Right lobe of liver (tissue), 4 donors: ENCODE results near the gene BCL6.

Experiments
- CTCF ChIP-seq, 4 donors: fragments of 200-600 bp in 3 of 4; fragments of 450-650 bp in 1 of 4; IDR thresholded peaks; one replicate each; pipeline versions ENCODE4 v1.5.1 to v1.8.0; 2016 to 2022; ENCODE audit warnings: antibody characterized with exemption in 4 of 4, mild to moderate bottlenecking in 2 of 4
- POLR2A ChIP-seq: fragments of 450-650 bp; IDR thresholded peaks from one replicate; pipeline ENCODE4 v1.6.1; 2017; ENCODE audit warnings: antibody characterized with exemption, mild to moderate bottlenecking
- donor health status: DM: no; HTN: no; CAD: no.
- donor health status: DM: no; HTN: no; CAD: no.
- donor health status: DM: no; HTN: yes; CAD: no.

DNA sequence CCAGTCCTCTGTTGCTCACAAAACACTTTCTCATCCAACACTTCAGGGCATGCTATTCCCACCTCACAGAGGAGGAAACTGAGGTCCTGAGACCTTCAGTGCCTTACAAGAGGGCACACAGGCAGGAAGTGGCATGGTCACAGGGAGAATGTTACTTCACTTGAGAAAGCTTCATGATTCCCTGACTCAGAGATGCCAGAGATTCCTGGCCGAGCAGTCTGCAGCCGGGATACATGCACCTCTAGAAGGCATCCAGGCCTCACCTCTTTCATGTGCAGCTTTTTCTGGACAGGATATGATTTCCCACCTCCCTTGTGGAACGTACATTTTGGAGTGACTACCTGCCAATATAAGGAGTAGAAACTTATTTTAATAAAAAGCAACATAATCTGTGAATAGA, 72.3 kb downstream of the BCL6 start:
- TF ChIP-seq CTCF (IDR thresholded peaks at IDR 0.05), result no peak
- TF ChIP-seq POLR2A, result no peak
